Measurements from ENCODE around the gene EMP2. TPM values are rescaled to one million over a fixed set of nuclear protein-coding genes. Genes with fewer than 3 reads are reported as not detected.
"Not testable (repeated sequence)": the region's sequence is repeated elsewhere in the genome, so short reads cannot be mapped to it uniquely, and the experiment has no call there.

EMP2 gene
- total RNA-seq, 2 donors from 2014 or later, result 19.0 to 20.7 TPM

- no peaks in the 10 kb centered on the region for H3K27me3 ChIP-seq (ENCODE audit: control insufficient read depth, insufficient read depth, low read length, poor library complexity, severe bottlenecking)
- H3K4me3 ChIP-seq (ENCODE audit: low read length), result no peak overlapping the region
- H3K4me3 Mint-ChIP-seq, result no peak overlapping the region
- H3K36me3 Mint-ChIP-seq (ENCODE audit: low read depth), result no peaks in the 10 kb centered on the region
- no peak overlapping the region for H3K27ac Mint-ChIP-seq
- no peak overlapping the region for H3K9ac ChIP-seq (ENCODE audit: extremely low read depth, low read length, poor library complexity, severe bottlenecking)
- H3K9me3 ChIP-seq (ENCODE audit: control insufficient read depth, low read length), result peaks cover 7% of the 10 kb centered on the region
- peaks cover 18% of the 10 kb centered on the region for H3K4me1 Mint-ChIP-seq
- no peaks in the 10 kb centered on the region for H3K36me3 ChIP-seq (ENCODE audit: control insufficient read depth, insufficient read depth, low read length)
- no peak for TF ChIP-seq CTCF (conservative IDR thresholded peaks at IDR 0.05)
- peaks cover 13% of the 10 kb centered on the region for H3K4me1 ChIP-seq (ENCODE audit: control insufficient read depth, insufficient read depth, low read length)
- H3K9me3 Mint-ChIP-seq, result peaks cover 22% of the 10 kb centered on the region
- no peak overlapping the region for H3K27ac ChIP-seq (ENCODE audit: low read depth, low read length)
- 92 to 100% methylated on average over 1 of the region's 1 CpG for WGBS, 2 experiments (ENCODE audit: insufficient coverage in 1 of 2, insufficient read length in 1 of 2)
- peaks cover 27% of the 10 kb centered on the region for H3K27me3 Mint-ChIP-seq (ENCODE audit: insufficient read depth)
- DNase-seq, result no peak
Observed at GRCh38 chr16:10511829-10512228, 68.6 kb downstream of the EMP2 start.

DNA sequence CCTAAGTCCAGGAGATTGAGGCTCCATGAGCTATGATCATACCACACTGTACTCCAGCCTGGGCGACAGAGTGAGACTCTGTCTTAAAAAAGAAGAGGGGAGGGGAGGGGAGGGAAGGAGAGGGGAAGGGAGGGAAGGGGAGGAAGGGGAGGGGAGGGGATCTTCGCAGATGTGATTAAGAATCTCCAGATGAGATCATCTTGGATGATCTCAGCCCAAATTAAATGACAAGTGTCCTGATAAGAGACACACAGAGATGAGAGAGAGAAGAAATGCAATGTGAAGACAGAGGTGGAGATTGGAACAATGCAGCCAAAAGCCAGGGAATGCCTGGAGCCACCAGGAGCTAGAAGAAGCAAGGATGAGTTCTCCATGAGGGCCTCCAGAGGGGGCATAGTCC is 70.1 kb downstream of the EMP2 start:
- Mint-ChIP-seq H3K4me1 (peaks cover 24% of the 10 kb centered on the region), H3K27me3 (ENCODE audit: insufficient read depth) (peaks cover 27% of the 10 kb centered on the region), H3K36me3 (ENCODE audit: low read depth) (no peaks in the 10 kb centered on the region), H3K9me3 (peaks cover 14% of the 10 kb centered on the region), H3K27ac (no peak overlapping the region), H3K4me3 (no peak overlapping the region)
- H3K9ac ChIP-seq (ENCODE audit: extremely low read depth, low read length, poor library complexity, severe bottlenecking), result no peak overlapping the region
- DNase-seq, result no peak
- H3K27me3 ChIP-seq (ENCODE audit: control insufficient read depth, insufficient read depth, low read length, poor library complexity, severe bottlenecking), result no peaks in the 10 kb centered on the region
- TF ChIP-seq CTCF (conservative IDR thresholded peaks at IDR 0.05), result no peak
- H3K9me3 ChIP-seq (ENCODE audit: control insufficient read depth, low read length), result peaks cover 7% of the 10 kb centered on the region
- peaks cover 13% of the 10 kb centered on the region for H3K4me1 ChIP-seq (ENCODE audit: control insufficient read depth, insufficient read depth, low read length)
- H3K4me3 ChIP-seq (ENCODE audit: low read length), result no peak overlapping the region
- 91% methylated on average over 1 of the region's 2 CpGs; no CpG with 5 or more reads in 1 of the 2 experiments for WGBS, 2 experiments (ENCODE audit: insufficient coverage in 1 of 2, insufficient read length in 1 of 2)
- H3K27ac ChIP-seq (ENCODE audit: low read depth, low read length), result no peak overlapping the region
- H3K36me3 ChIP-seq (ENCODE audit: control insufficient read depth, insufficient read depth, low read length), result no peaks in the 10 kb centered on the region

DNA sequence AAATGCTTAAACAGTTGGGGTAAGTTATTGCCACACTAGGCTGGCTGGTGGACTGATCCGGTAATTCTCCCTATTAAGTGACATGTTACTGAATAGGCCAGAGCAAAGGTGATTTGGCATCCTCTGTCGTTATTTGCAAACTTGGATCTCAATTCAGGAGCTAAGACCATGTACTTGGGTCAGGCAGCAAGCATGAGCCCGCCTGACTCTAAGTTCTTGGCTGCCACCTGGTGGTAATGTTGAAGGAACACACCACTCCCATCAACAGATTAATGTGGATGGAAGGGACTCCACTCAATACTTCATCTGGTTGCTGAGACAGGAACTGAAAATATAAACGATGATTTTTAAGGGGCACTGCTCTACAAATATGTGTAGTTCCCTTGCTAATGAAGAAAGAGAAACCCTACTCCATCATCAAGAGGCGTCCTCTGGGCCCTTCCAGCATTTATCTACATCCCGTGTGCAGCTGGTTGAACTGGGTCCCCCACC is 70.8 kb downstream of the EMP2 start:
- H3K9ac ChIP-seq (ENCODE audit: extremely low read depth, low read length, poor library complexity, severe bottlenecking), result no peak overlapping the region
- peak; percentile 90 for TF ChIP-seq CTCF (conservative IDR thresholded peaks at IDR 0.05)

GRCh38 chr16:10505286-10505685 is 75.1 kb downstream of the EMP2 start:
- H3K4me3 ChIP-seq (ENCODE audit: low read length); H3K27me3 Mint-ChIP-seq (ENCODE audit: insufficient read depth); H3K27me3 ChIP-seq (ENCODE audit: control insufficient read depth, insufficient read depth, low read length, poor library complexity, severe bottlenecking); H3K4me3 Mint-ChIP-seq; H3K36me3 ChIP-seq (ENCODE audit: control insufficient read depth, insufficient read depth, low read length); H3K4me1 ChIP-seq (ENCODE audit: control insufficient read depth, insufficient read depth, low read length); H3K9ac ChIP-seq (ENCODE audit: extremely low read depth, low read length, poor library complexity, severe bottlenecking); H3K27ac ChIP-seq (ENCODE audit: low read depth, low read length); H3K36me3 Mint-ChIP-seq (ENCODE audit: low read depth): not testable (repeated sequence)
- peak overlapping the region; percentile 83 for H3K27ac Mint-ChIP-seq
- WGBS, 2 experiments (ENCODE audit: insufficient coverage in 1 of 2, insufficient read length in 1 of 2), result 68 to 72% methylated on average over 3 of the region's 3 CpGs
- H3K9me3 Mint-ChIP-seq, result peaks cover 17% of the 10 kb centered on the region
- peaks cover 16% of the 10 kb centered on the region for H3K9me3 ChIP-seq (ENCODE audit: control insufficient read depth, low read length)
- H3K4me1 Mint-ChIP-seq, result peaks cover 28% of the 10 kb centered on the region
- DNase-seq, result peak; percentile 87

More for the DNA sequence above, 70.8 kb downstream of the EMP2 start:
- Mint-ChIP-seq H3K4me1 (peaks cover 30% of the 10 kb centered on the region), H3K36me3 (ENCODE audit: low read depth) (no peaks in the 10 kb centered on the region), H3K27ac (no peak overlapping the region), H3K9me3 (peaks cover 14% of the 10 kb centered on the region), H3K27me3 (ENCODE audit: insufficient read depth) (peaks cover 27% of the 10 kb centered on the region), H3K4me3 (no peak overlapping the region)
- H3K27ac ChIP-seq (ENCODE audit: low read depth, low read length), result no peak overlapping the region
- H3K27me3 ChIP-seq (ENCODE audit: control insufficient read depth, insufficient read depth, low read length, poor library complexity, severe bottlenecking), result no peaks in the 10 kb centered on the region
- H3K4me3 ChIP-seq (ENCODE audit: low read length), result no peak overlapping the region
- H3K9me3 ChIP-seq (ENCODE audit: control insufficient read depth, low read length), result peaks cover 13% of the 10 kb centered on the region
- DNase-seq, result peak; percentile 88
- no peaks in the 10 kb centered on the region for H3K36me3 ChIP-seq (ENCODE audit: control insufficient read depth, insufficient read depth, low read length)
- H3K4me1 ChIP-seq (ENCODE audit: control insufficient read depth, insufficient read depth, low read length), result peaks cover 13% of the 10 kb centered on the region
- WGBS, 2 experiments (ENCODE audit: insufficient coverage in 1 of 2, insufficient read length in 1 of 2), result 28 to 43% methylated on average over 5 to 6 of the region's 6 CpGs
